Kidney epithelial cell (primary cell): ENCODE data around the gene HYAL3. TPM values are rescaled to one million over a fixed set of nuclear protein-coding genes. Genes with fewer than 3 reads are reported as not detected.

Source experiments
- DNase-seq: peaks from one replicate; pipeline ENCODE4 v3.0.0-alpha.2; 2010; ENCODE audit warnings: low read depth
- H3K27me3 ChIP-seq: 2 replicates; pipeline ENCODE4 v1.6.0; 2011; ENCODE audit warnings: low read length; ENCODE audit not compliant: control insufficient read depth, insufficient read depth
- H3K36me3 ChIP-seq: 2 replicates; pipeline ENCODE4 v1.5.1; 2011; ENCODE audit warnings: low read length; ENCODE audit not compliant: control insufficient read depth, insufficient read depth
- H3K4me3 ChIP-seq: 2 replicates; pipeline ENCODE4 v1.5.1; 2011; ENCODE audit warnings: low read depth, mild to moderate bottlenecking, control low read depth, low read length
- total RNA-seq: library from RNA; depleted of rRNA; stranded (reverse); fragments of >200 nt; gene quantifications from 2 replicates; pipeline ENCODE4 v1.2.3, GENCODE V29; 2015
- TF ChIP-seq, protein P1 (sequence below): IDR thresholded peaks from 2 replicates; pipeline ENCODE4 v1.5.1; 2011; ENCODE audit warnings: mild to moderate bottlenecking, moderate library complexity, low read length, control low read depth, inconsistent platforms; ENCODE audit not compliant: insufficient read depth, poor library complexity, severe bottlenecking

The HYAL3 gene
- total RNA-seq, 1 donor from 2014 or later = 7.6 TPM

DNA sequence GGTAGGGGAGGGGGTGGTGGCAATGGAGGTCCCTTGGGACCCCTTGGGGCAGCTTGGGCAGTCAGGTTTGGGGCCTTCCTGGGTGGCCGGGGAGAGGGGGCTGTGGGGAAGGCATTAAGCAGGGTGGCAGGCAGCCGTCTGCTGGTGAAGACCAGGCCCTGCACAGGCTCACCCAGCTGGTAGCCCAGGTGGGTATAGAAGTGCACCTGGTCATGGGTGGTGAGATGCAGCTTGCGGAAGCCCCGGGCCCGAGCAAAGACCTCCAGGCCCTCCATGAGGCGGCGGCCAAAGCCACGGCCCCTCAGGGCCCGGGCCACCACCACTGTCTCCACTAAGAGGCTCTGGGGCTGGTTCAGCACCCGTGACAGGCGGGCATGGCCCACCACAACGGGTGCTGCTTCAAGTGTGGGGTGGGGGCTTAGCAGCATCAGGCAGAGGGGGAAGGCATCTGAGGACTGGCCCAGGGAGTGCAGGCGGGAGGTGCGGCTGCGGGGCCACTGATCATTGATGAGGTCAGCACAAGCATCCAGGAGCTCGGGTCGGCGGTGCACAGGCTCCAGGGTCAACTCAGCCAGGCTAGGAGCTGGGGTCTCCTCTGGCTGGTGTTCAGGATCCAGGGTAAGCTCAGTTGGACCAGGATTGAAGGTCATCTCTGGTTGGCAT, 2.4 kb downstream of the HYAL3 start:
- Histone ChIP-seq H3K27me3 (no peaks in the 10 kb centered on the region), H3K36me3 (no peaks in the 10 kb centered on the region), H3K4me3 (no peak overlapping the region)
- TF ChIP-seq, protein P1, sequence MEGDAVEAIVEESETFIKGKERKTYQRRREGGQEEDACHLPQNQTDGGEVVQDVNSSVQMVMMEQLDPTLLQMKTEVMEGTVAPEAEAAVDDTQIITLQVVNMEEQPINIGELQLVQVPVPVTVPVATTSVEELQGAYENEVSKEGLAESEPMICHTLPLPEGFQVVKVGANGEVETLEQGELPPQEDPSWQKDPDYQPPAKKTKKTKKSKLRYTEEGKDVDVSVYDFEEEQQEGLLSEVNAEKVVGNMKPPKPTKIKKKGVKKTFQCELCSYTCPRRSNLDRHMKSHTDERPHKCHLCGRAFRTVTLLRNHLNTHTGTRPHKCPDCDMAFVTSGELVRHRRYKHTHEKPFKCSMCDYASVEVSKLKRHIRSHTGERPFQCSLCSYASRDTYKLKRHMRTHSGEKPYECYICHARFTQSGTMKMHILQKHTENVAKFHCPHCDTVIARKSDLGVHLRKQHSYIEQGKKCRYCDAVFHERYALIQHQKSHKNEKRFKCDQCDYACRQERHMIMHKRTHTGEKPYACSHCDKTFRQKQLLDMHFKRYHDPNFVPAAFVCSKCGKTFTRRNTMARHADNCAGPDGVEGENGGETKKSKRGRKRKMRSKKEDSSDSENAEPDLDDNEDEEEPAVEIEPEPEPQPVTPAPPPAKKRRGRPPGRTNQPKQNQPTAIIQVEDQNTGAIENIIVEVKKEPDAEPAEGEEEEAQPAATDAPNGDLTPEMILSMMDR = no peak
- no peak for DNase-seq

DNA sequence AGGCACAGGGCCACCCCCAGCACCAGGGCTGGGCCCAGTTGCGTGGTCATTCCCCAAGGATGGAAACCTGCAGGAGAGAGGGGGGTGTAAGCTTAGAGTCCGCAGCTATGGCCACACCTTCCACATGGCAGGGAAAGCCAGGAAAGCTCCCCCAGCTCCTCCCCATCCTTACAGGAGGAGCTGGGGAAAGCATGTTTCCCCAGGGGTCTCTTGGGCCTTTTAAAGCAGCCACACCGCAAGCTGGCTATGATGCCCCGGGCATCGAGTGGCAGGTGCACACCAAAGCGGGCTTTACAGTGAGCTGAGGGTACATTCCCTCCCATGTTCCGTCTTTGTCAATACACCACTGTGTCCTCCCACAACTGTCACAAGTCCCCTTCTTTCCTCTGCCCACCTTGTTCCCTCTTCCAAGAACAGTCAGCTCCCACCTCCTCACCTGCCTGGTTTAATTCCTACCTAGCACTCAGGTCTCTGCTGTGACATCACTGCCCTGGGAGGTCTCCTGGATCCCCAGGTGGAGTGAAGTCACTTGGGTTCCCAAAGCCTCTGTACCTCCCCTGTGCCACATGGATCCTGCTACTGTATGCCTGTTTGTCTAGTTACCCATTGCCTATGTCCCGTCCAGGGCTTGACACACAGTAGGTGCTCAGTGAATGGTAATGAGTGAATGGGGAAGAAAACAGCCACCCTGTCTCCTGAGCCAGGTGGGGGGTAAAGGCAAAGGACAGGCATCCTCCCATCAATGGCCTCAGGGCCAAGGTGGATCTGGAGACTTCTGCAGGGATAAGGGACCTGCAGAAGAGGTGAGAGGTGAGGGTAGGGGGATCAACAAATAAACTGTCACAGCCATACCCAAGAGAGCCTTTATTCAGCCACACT, 3.4 kb downstream of the HYAL3 start:
- Histone ChIP-seq H3K27me3 (no peaks in the 10 kb centered on the region), H3K4me3 (no peak overlapping the region), H3K36me3 (no peaks in the 10 kb centered on the region)
- DNase-seq = no peak
- TF ChIP-seq, protein P1 = no peak

DNA sequence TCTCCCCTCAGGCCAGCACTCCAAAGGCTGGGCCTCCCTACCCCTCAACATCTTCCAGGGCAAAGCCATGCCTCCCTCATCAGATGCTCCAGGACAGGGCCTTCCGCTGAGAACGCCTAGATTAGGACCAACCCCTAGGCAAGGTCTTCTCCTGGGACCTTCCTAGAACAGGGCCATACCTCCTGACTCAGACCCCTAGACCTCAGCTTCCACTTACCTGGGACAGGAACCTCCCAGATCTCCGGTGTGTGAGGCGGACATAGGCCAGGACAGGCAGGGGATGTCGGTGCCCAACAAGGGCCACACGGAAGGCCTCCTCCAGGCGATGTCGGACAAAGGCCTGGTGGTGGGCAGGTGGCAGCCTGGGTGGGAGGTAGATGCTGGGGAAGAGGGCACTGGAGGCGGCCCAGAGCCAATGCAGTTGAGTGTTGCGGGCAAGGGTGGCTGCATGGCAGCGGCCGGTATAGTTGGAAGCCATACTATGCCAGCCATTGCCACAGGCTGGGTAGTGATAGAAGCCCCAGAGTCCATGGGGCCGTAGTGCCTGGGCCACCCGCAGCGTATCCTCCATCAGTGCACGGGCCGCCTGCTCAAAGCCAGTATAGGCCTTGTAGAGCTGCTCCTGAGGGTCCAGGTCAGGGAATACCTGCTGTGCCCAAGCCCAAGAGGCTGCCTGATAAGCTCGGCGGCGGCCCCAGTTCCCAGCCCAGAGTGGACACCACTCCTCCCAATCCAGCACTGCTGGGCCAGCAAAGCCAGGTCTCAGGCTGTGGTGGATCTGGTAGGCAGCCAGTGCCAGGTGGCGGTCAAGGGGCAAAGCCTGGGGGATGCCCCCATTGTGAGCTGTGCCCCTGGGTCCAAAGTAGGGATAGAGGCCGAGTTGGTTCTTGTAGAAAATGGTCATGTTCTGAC, 4.5 kb downstream of the HYAL3 start:
- no peak for DNase-seq
- Histone ChIP-seq H3K4me3 (no peak overlapping the region), H3K36me3 (no peaks in the 10 kb centered on the region), H3K27me3 (no peaks in the 10 kb centered on the region)
- TF ChIP-seq, protein P1 = no peak

DNA sequence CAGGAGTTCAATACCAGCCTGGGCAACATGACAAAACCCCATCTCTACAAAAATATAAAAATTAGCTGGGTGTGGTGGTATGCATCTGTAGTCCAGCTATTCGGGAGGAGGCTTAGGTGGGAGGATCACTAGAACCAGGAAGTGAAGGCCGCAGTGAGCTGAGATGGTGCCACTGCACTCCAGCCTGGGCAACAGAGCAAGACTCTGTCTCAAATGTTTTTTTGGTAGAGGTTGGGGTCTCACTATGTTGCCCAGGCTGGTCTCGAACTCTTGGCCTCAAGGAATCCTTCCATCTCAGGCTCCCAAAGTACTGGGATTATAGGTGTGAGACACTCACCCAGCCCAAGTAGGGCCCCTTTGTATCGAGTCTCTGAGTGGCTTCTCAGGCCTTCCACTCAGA, 5.1 kb downstream of the HYAL3 start:
- H3K36me3 ChIP-seq = no peaks in the 10 kb centered on the region
- TF ChIP-seq, protein P1 = no peak
- no peaks in the 10 kb centered on the region for H3K27me3 ChIP-seq
- H3K4me3 ChIP-seq = no peak overlapping the region
- no peak for DNase-seq

DNA sequence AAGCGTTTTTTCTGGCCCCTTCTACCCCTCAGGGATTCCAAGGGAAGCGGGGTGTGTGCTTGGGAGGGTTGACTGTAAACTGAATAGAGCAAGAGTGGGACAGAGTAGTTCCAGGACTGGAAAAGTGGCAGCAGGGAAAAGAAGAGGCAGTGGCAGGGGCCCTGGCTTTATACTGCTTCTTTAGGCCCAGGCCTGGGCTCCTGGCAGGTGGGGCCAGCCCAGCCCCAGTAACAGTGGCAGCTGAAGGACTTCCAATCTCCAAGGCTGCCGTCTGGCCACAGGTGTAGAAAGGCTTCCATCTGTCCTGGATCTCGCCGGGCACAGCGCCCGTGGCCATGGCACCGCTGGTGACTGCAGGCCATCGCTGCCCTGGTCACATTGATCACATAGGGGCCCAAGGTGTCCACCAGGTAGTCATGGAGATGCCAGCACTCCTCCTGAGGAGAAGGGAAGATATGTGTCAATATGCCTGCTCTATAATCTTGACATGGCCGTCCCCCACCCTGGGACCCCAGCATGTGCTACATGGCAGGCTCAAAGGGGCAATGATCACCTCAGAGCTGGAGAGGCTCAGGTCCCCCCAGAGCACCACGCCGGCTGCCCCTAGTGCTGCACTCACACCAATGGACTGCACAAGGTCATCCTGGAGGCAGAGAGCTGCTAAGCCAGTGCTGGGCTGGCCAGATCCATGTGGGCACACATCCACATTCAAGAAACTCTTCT, 6.0 kb downstream of the HYAL3 start:
- no peaks in the 10 kb centered on the region for H3K27me3 ChIP-seq
- peaks cover 3% of the 10 kb centered on the region for H3K36me3 ChIP-seq
- no peak overlapping the region for H3K4me3 ChIP-seq
- TF ChIP-seq, protein P1 = no peak
- DNase-seq = no peak
